Spleen (tissue), 7 donors: ENCODE measurements around the gene NLGN1.

Experiments
- POLR2A ChIP-seq, 3 donors: fragments of 450-650 bp; IDR thresholded peaks; one replicate each; pipeline ENCODE4 v1.5.1; 2017; ENCODE audit warnings: antibody characterized with exemption in 3 of 3, mild to moderate bottlenecking in 1 of 3
- POLR2AphosphoS5 ChIP-seq, 3 donors: sonication (generic); formaldehyde crosslinking; IDR thresholded peaks; one replicate each; pipeline ENCODE4 v1.5.1; 2017; ENCODE audit warnings: antibody characterized with exemption in 3 of 3
- TF ChIP-seq, protein P1 (sequence below), 11 experiments: fragments of 200-600 bp in 7 of 11; fragments of 450-650 bp in 4 of 11; sonication (generic) in 4 of 11; IDR thresholded peaks in 8 of 11; conservative IDR thresholded peaks in 3 of 11; 1 replicate in 7 of 11; 2 replicates in 4 of 11; pipeline versions ENCODE4 v1.4.0 to v1.8.0; 2016 to 2021; ENCODE audit warnings: antibody characterized with exemption in 11 of 11, inconsistent platforms in 4 of 11, mild to moderate bottlenecking in 1 of 11
- donor health status: DM: no; HTN: no; CAD: no; lungs with moderate emphysema.
- donor health status: DM: no; HTN: no; CAD: no.
- donor health status: DM: no; HTN: no; CAD: no.

- TF ChIP-seq, protein P1, sequence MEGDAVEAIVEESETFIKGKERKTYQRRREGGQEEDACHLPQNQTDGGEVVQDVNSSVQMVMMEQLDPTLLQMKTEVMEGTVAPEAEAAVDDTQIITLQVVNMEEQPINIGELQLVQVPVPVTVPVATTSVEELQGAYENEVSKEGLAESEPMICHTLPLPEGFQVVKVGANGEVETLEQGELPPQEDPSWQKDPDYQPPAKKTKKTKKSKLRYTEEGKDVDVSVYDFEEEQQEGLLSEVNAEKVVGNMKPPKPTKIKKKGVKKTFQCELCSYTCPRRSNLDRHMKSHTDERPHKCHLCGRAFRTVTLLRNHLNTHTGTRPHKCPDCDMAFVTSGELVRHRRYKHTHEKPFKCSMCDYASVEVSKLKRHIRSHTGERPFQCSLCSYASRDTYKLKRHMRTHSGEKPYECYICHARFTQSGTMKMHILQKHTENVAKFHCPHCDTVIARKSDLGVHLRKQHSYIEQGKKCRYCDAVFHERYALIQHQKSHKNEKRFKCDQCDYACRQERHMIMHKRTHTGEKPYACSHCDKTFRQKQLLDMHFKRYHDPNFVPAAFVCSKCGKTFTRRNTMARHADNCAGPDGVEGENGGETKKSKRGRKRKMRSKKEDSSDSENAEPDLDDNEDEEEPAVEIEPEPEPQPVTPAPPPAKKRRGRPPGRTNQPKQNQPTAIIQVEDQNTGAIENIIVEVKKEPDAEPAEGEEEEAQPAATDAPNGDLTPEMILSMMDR (IDR thresholded peaks at IDR 0.05 in 8 of 11, conservative IDR thresholded peaks at IDR 0.05 in 3 of 11) = no peak
- no peak for TF ChIP-seq POLR2A (IDR thresholded peaks at IDR 0.05)
- no peak for TF ChIP-seq POLR2AphosphoS5 (IDR thresholded peaks at IDR 0.05)
Measured at GRCh38 chr3:173745952-173746682, 348.6 kb downstream of the NLGN1 start.
